Erythroblast (primary cell): ENCODE measurements around the gene WT1.
A peak's percentile ranks its signal among the peaks of the same experiment; 100 is the strongest.
"Not testable (repeated sequence)": the region's sequence is repeated elsewhere in the genome, so short reads cannot be mapped to it uniquely, and the experiment has no call there.

Experiments
- DNase-seq, 2 experiments: peaks; one replicate each; lab custom pipeline; 2025; lab: John Stamatoyannopoulos, UW
- GATA1 ChIP-seq: IDR thresholded peaks from 2 replicates; pipeline ENCODE4 v1.6.1; 2011; ENCODE audit warnings: low read depth, mild to moderate bottlenecking, control low read depth, low read length, moderate library complexity
- POLR2A ChIP-seq: IDR thresholded peaks from 2 replicates; pipeline ENCODE4 v1.6.1; 2011; ENCODE audit warnings: mild to moderate bottlenecking, low read length

The WT1 gene

GRCh38 chr11:32392840-32393239 is 42.5 kb downstream of the WT1 start:
- DNase-seq: no peak
- TF ChIP-seq POLR2A: no peak
- TF ChIP-seq GATA1: no peak

- no peak for DNase-seq
- TF ChIP-seq POLR2A: no peak
- TF ChIP-seq GATA1: no peak
Observed at GRCh38 chr11:32391956-32392553, 43.3 kb downstream of the WT1 start.

- TF ChIP-seq GATA1: no peak
- TF ChIP-seq POLR2A: no peak
- DNase-seq: peak in 1 of 2 experiments; percentile 6
Observed at GRCh38 chr11:32391479-32391878, 43.9 kb downstream of the WT1 start.

- TF ChIP-seq POLR2A: no peak
- TF ChIP-seq GATA1: no peak
- no peak for DNase-seq
Observed at GRCh38 chr11:32390712-32391111, 44.6 kb downstream of the WT1 start.

GRCh38 chr11:32388871-32389770 is 46.2 kb downstream of the WT1 start:
- TF ChIP-seq POLR2A (no peak), GATA1 (no peak)
- DNase-seq: no peak

- no peak for TF ChIP-seq GATA1
- TF ChIP-seq POLR2A: no peak
- no peak for DNase-seq
Observed at GRCh38 chr11:32388365-32388764, 47.0 kb downstream of the WT1 start.

- TF ChIP-seq GATA1 (no peak), POLR2A (no peak)
Observed at GRCh38 chr11:32387411-32387810, 47.9 kb downstream of the WT1 start.

GRCh38 chr11:32386770-32387377 is 48.5 kb downstream of the WT1 start:
- peak; percentile 60 to 65 for DNase-seq

More at GRCh38 chr11:32387411-32387810, 47.9 kb downstream of the WT1 start:
- DNase-seq: peak in 1 of 2 experiments; percentile 21

GRCh38 chr11:32385998-32386397 is 49.3 kb downstream of the WT1 start:
- TF ChIP-seq GATA1 (no peak), POLR2A (no peak)
- DNase-seq: peak; percentile 5 to 40

More at GRCh38 chr11:32386770-32387377, 48.5 kb downstream of the WT1 start:
- TF ChIP-seq GATA1: no peak
- no peak for TF ChIP-seq POLR2A

GRCh38 chr11:32382339-32383049 is 52.8 kb downstream of the WT1 start:
- no peak for DNase-seq
- TF ChIP-seq POLR2A (no peak), GATA1 (no peak)

GRCh38 chr11:32381179-32381578 is 54.2 kb downstream of the WT1 start:
- no peak for DNase-seq
- TF ChIP-seq GATA1 (no peak), POLR2A (no peak)

GRCh38 chr11:32379719-32380118 is 55.6 kb downstream of the WT1 start:
- no peak for TF ChIP-seq GATA1
- DNase-seq: no peak

- TF ChIP-seq POLR2A (no peak), GATA1 (no peak)
- DNase-seq: no peak
Observed at GRCh38 chr11:32375826-32376225, 59.5 kb downstream of the WT1 start.

GRCh38 chr11:32374261-32374711 is 61.1 kb downstream of the WT1 start:
- TF ChIP-seq POLR2A (no peak), GATA1 (no peak)
- peak; percentile 73 to 80 for DNase-seq

- not testable (repeated sequence) for DNase-seq
Observed at GRCh38 chr11:32369987-32370386, 65.4 kb downstream of the WT1 start.
